CD14-positive monocyte (primary cell): ENCODE measurements around the gene ING2. TPM values are rescaled to one million over a fixed set of nuclear protein-coding genes. Genes with fewer than 3 reads are reported as not detected.

Source experiments
- DNase-seq, 3 donors: peaks; one replicate each; pipeline ENCODE4 v3.0.0-alpha.2; 2011 to 2022
- H2AFZ ChIP-seq: 2 replicates; pipeline ENCODE4 v1.6.0; 2012; ENCODE audit warnings: mild to moderate bottlenecking, low read depth, low read length, inconsistent platforms; ENCODE audit not compliant: insufficient read depth, poor library complexity, severe bottlenecking
- H3K27ac ChIP-seq, 2 donors: 1 replicate in 1 of 2; 2 replicates in 1 of 2; pipeline ENCODE4 v1.5.1; 2012 to 2013; ENCODE audit warnings: low read length in 2 of 2, control low read depth in 1 of 2, inconsistent platforms in 1 of 2, low read depth in 1 of 2, mild to moderate bottlenecking in 1 of 2
- H3K27me3 ChIP-seq, 2 donors: one replicate each; pipeline versions ENCODE4 v1.6.0 to v1.6.1; 2011 to 2013; ENCODE audit warnings: low read length in 2 of 2; ENCODE audit not compliant: control insufficient read depth in 2 of 2, insufficient read depth in 2 of 2
- H3K36me3 ChIP-seq, 2 donors: replicated peaks in 1 of 2; 1 replicate in 1 of 2; 2 replicates in 1 of 2; pipeline versions ENCODE4 v1.5.1 to v1.6.1; 2012 to 2013; ENCODE audit warnings: low read length in 2 of 2, control low read depth in 1 of 2, inconsistent platforms in 1 of 2, mild to moderate bottlenecking in 1 of 2; ENCODE audit not compliant: insufficient read depth in 2 of 2, control insufficient read depth in 1 of 2
- H3K4me1 ChIP-seq, 2 donors: 1 replicate in 1 of 2; 2 replicates in 1 of 2; pipeline versions ENCODE4 v1.5.1 to v1.6.1; 2012 to 2013; ENCODE audit warnings: low read length in 2 of 2, control low read depth in 1 of 2, inconsistent platforms in 1 of 2, mild to moderate bottlenecking in 1 of 2, moderate library complexity in 1 of 2; ENCODE audit not compliant: insufficient read depth in 2 of 2, control insufficient read depth in 1 of 2
- H3K4me2 ChIP-seq: replicated peaks from 2 replicates; pipeline ENCODE3; 2012; ENCODE audit warnings: low read length, moderate library complexity, mild to moderate bottlenecking; ENCODE audit not compliant: poor library complexity, severe bottlenecking; ENCODE audit errors: extremely low read depth
- H3K4me3 ChIP-seq, 3 experiments: fragments of 200-600 bp in 1 of 3; sonication (generic) in 1 of 3; replicated peaks in 1 of 3; 1 replicate in 2 of 3; 2 replicates in 1 of 3; pipeline ENCODE4 v1.5.1; 2011 to 2013; ENCODE audit warnings: low read length in 3 of 3, mild to moderate bottlenecking in 3 of 3, control low read depth in 2 of 3, low read depth in 2 of 3, inconsistent platforms in 1 of 3, moderate library complexity in 1 of 3
- H3K79me2 ChIP-seq: 2 replicates; pipeline ENCODE4 v1.6.0; 2012; ENCODE audit warnings: mild to moderate bottlenecking, control low read depth, inconsistent platforms, low read length, moderate library complexity; ENCODE audit not compliant: insufficient read depth
- H3K9ac ChIP-seq: 2 replicates; pipeline ENCODE4 v1.6.0; 2017; ENCODE audit warnings: low read length, mild to moderate bottlenecking; ENCODE audit not compliant: insufficient read depth, poor library complexity, severe bottlenecking
- H3K9me3 ChIP-seq, 2 donors: replicated peaks in 1 of 2; 1 replicate in 1 of 2; 2 replicates in 1 of 2; pipeline versions ENCODE4 v1.5.1 to v1.6.1; 2012 to 2013; ENCODE audit warnings: low read length in 2 of 2, control low read depth in 1 of 2; ENCODE audit not compliant: control insufficient read depth in 1 of 2, insufficient read depth in 1 of 2
- H4K20me1 ChIP-seq: 2 replicates; pipeline ENCODE4 v1.6.0; 2012; ENCODE audit warnings: mild to moderate bottlenecking, low read length, control low read depth, moderate library complexity; ENCODE audit not compliant: insufficient read depth
- H3K27ac Mint-ChIP-seq, 7 donors: one replicate each; pipeline ENCODE4 v1.8.0; 2020; ENCODE audit warnings: mild to moderate bottlenecking in 7 of 7, mixed read lengths in 7 of 7, moderate library complexity in 6 of 7, inconsistent platforms in 2 of 7
- H3K27me3 Mint-ChIP-seq, 3 donors: one replicate each; pipeline ENCODE4 v1.8.0; 2021 to 2022; ENCODE audit warnings: low read depth in 3 of 3, mild to moderate bottlenecking in 3 of 3, mixed read lengths in 3 of 3, moderate library complexity in 3 of 3, inconsistent platforms in 1 of 3
- H3K36me3 Mint-ChIP-seq, 2 donors: one replicate each; pipeline ENCODE4 v1.8.0; 2020; ENCODE audit warnings: mixed read lengths in 2 of 2, inconsistent platforms in 1 of 2, mild to moderate bottlenecking in 1 of 2
- H3K4me1 Mint-ChIP-seq: one replicate; pipeline ENCODE4 v1.8.0; 2020; ENCODE audit warnings: mild to moderate bottlenecking, mixed read lengths
- H3K4me3 Mint-ChIP-seq, 2 donors: one replicate each; pipeline ENCODE4 v1.8.0; 2020; ENCODE audit warnings: mild to moderate bottlenecking in 2 of 2, mixed read lengths in 2 of 2, moderate library complexity in 1 of 2
- H3K9me3 Mint-ChIP-seq, 7 donors: one replicate each; pipeline ENCODE4 v1.8.0; 2020 to 2022; ENCODE audit warnings: mixed read lengths in 7 of 7, mild to moderate bottlenecking in 6 of 7, moderate library complexity in 6 of 7, inconsistent platforms in 2 of 7
- WGBS: methylation state at CpG from one replicate; pipeline ENCODE4 v1.1.5; 2013; ENCODE audit warnings: missing lambda C conversion rate; ENCODE audit not compliant: insufficient coverage; 5-methylcytosine and 5-hydroxymethylcytosine counted together
- intact Hi-C, 2 donors: fragments of 100-400 bp; cut with micrococcal nuclease; formaldehyde crosslinking; loops; one replicate each; pipeline versions ENCODE4 v1.15.0 to v1.15.1; 2023
- polyA plus RNA-seq, 3 donors: library from polyadenylated mRNA; depleted of rRNA in 1 of 3; unstranded in 2 of 3; stranded (reverse) in 1 of 3; fragments of 300-500 nt in 2 of 3; fragments of >200 nt in 1 of 3; fragmentation: Illumina TruSeq in 2 of 3; gene quantifications; 1 replicate in 2 of 3; 2 replicates in 1 of 3; pipeline ENCODE4 v1.2.3, GENCODE V29; 2012 to 2021
- TF ChIP-seq, protein P1 (sequence below): fragments of 200-600 bp; IDR thresholded peaks from one replicate; pipeline ENCODE4 v1.8.0; 2022; ENCODE audit warnings: antibody characterized with exemption, mild to moderate bottlenecking

The ING2 gene
- polyA plus RNA-seq, 3 donors: 6.6 to 12.2 (median 10.5) TPM

DNA sequence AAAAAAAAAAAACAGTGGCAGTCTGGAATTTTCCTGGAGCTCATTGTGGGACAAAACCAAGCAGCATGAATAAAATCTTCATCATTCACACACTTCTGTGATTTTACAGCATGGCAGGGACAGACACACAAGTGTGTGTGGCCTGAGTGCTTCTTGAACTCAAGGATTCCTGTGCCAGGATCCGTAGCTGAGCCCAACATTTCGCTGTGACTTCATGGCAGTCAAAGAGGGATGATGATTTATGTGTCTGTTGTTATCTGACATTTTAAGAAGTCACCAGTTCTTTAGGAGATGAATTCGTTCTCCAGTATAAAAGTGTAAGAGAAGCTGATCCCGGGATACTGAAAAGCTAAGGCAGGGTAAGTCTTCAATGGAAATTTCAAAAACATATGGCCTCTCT is 57.0 kb downstream of the ING2 start:
- H3K9me3 Mint-ChIP-seq: peaks cover 0 to 2% (median 0%) of the 10 kb centered on the region in 7 donors
- WGBS: 93% methylated on average over 2 of the region's 4 CpGs

More for the DNA sequence above, 57.0 kb downstream of the ING2 start:
- Histone ChIP-seq H3K9me3 (no peaks in the 10 kb centered on the region), H3K27ac (no peak overlapping the region), H3K4me1 (no peaks in the 10 kb centered on the region), H3K27me3 (no peaks in the 10 kb centered on the region), H2AFZ (no peak overlapping the region), H3K9ac (no peak overlapping the region), H3K36me3 (no peaks in the 10 kb centered on the region), H3K4me2 (no peak overlapping the region), H3K4me3 (no peak overlapping the region), H4K20me1 (no peaks in the 10 kb centered on the region), H3K79me2 (no peaks in the 10 kb centered on the region)
- no peak overlapping the region for H3K27ac Mint-ChIP-seq
- no peak overlapping the region for H3K4me3 Mint-ChIP-seq
- TF ChIP-seq, protein P1, sequence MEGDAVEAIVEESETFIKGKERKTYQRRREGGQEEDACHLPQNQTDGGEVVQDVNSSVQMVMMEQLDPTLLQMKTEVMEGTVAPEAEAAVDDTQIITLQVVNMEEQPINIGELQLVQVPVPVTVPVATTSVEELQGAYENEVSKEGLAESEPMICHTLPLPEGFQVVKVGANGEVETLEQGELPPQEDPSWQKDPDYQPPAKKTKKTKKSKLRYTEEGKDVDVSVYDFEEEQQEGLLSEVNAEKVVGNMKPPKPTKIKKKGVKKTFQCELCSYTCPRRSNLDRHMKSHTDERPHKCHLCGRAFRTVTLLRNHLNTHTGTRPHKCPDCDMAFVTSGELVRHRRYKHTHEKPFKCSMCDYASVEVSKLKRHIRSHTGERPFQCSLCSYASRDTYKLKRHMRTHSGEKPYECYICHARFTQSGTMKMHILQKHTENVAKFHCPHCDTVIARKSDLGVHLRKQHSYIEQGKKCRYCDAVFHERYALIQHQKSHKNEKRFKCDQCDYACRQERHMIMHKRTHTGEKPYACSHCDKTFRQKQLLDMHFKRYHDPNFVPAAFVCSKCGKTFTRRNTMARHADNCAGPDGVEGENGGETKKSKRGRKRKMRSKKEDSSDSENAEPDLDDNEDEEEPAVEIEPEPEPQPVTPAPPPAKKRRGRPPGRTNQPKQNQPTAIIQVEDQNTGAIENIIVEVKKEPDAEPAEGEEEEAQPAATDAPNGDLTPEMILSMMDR: no peak
- no peak for DNase-seq
- H3K27me3 Mint-ChIP-seq: peaks cover 3 to 5% (median 4%) of the 10 kb centered on the region in 3 donors
- intact Hi-C loops: no loop called here
- H3K36me3 Mint-ChIP-seq: no peaks in the 10 kb centered on the region
- no peaks in the 10 kb centered on the region for H3K4me1 Mint-ChIP-seq

Other genes starting within 250 kb of the ING2 start
- not detected for gene CLDN22, start 184.8 kb upstream of the ING2 start, polyA plus RNA-seq
- not detected for gene CLDN24, start 182.6 kb upstream of the ING2 start, polyA plus RNA-seq
- 1 to 10 TPM; 3.1 to 4.4 (median 3.7) TPM for gene CDKN2AIP, start 60.4 kb upstream of the ING2 start, polyA plus RNA-seq
- 10 to 100 TPM in 2 of 3 donors, 1 to 10 TPM in 1; 4.4 to 21.2 (median 16.5) TPM for gene RWDD4, start 154.1 kb downstream of the ING2 start, polyA plus RNA-seq
- 10 to 100 TPM; 18.4 to 30.7 (median 29.7) TPM for gene TRAPPC11, start 154.2 kb downstream of the ING2 start, polyA plus RNA-seq